ENCODE results near the gene A2ML1.

A2ML1 gene

GRCh38 chr12:8871068-8871467 lies 48.6 kb downstream of the A2ML1 start:
- no peaks in the 10 kb centered on the region for H3K79me2 ChIP-seq
- H3K36me3 ChIP-seq (ENCODE audit: control insufficient read depth, insufficient read depth, low read length), result no peaks in the 10 kb centered on the region
- TF ChIP-seq, protein P1, sequence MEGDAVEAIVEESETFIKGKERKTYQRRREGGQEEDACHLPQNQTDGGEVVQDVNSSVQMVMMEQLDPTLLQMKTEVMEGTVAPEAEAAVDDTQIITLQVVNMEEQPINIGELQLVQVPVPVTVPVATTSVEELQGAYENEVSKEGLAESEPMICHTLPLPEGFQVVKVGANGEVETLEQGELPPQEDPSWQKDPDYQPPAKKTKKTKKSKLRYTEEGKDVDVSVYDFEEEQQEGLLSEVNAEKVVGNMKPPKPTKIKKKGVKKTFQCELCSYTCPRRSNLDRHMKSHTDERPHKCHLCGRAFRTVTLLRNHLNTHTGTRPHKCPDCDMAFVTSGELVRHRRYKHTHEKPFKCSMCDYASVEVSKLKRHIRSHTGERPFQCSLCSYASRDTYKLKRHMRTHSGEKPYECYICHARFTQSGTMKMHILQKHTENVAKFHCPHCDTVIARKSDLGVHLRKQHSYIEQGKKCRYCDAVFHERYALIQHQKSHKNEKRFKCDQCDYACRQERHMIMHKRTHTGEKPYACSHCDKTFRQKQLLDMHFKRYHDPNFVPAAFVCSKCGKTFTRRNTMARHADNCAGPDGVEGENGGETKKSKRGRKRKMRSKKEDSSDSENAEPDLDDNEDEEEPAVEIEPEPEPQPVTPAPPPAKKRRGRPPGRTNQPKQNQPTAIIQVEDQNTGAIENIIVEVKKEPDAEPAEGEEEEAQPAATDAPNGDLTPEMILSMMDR (IDR thresholded peaks at IDR 0.05), result no peak
- no peaks in the 10 kb centered on the region for H3K9me3 ChIP-seq (ENCODE audit: control insufficient read depth, low read length)
- no peaks in the 10 kb centered on the region for H3K4me1 ChIP-seq
- H2AFZ ChIP-seq, result no peak overlapping the region
- no peak overlapping the region for H3K9ac ChIP-seq
- no peak overlapping the region for H3K4me3 ChIP-seq (ENCODE audit: low read depth, low read length)
- H3K27me3 ChIP-seq (ENCODE audit: control insufficient read depth, insufficient read depth, low read length), result no peaks in the 10 kb centered on the region
- no peak overlapping the region for H3K4me2 ChIP-seq (ENCODE audit: low read length)
- H3K27ac ChIP-seq, result no peak overlapping the region

- TF ChIP-seq, protein P1 (IDR thresholded peaks at IDR 0.05), result no peak
- no peaks in the 10 kb centered on the region for H3K9me3 ChIP-seq (ENCODE audit: control insufficient read depth, low read length)
- no peaks in the 10 kb centered on the region for H3K36me3 ChIP-seq (ENCODE audit: control insufficient read depth, insufficient read depth, low read length)
- no peak overlapping the region for H3K27ac ChIP-seq
- H3K4me3 ChIP-seq (ENCODE audit: low read depth, low read length), result no peak overlapping the region
- H3K4me1 ChIP-seq, result no peaks in the 10 kb centered on the region
- H3K9ac ChIP-seq, result no peak overlapping the region
- H3K4me2 ChIP-seq (ENCODE audit: low read length), result no peak overlapping the region
- H3K27me3 ChIP-seq (ENCODE audit: control insufficient read depth, insufficient read depth, low read length), result no peaks in the 10 kb centered on the region
- H2AFZ ChIP-seq, result no peak overlapping the region
- H3K79me2 ChIP-seq, result no peaks in the 10 kb centered on the region
Measured at GRCh38 chr12:8876887-8877286, 54.5 kb downstream of the A2ML1 start.

DNA sequence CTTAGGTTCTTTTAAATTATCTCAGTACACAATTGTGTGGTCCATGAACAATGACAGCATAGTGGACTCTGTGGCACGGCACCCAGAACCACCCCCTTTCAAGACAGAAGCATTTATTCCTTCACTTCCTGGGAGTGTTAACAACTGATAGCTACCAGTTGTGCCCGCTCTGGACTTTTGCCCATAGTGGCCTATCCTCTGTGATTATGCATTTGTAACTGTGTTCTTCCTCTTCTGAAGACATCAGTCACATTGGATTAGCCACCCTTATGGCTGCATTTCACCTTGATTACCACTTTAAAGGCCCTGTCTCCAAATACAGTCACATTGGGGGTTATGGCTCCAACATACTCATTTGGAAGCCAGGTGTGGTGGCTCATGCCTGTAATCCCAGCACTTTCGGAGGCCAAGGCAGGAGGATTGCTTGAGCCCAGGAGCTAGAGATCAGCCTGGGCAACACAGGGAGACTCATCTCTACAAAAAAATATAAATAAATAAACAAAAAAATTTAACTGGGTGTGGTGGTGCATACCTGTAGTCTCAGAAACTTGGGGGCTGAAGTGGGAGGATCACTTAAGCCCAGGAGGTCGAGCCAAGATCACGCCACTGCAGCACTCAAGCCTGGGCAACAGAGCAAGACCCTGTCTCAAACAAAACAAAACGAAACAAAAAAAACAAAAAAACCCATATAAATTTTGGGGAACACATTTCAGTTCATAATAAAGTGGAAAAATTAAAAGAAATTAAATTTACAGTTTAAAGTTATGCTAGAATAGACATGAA lies 64.3 kb downstream of the A2ML1 start:
- no peak overlapping the region for H3K4me3 ChIP-seq (ENCODE audit: low read depth, low read length)
- H3K9ac ChIP-seq, result no peak overlapping the region
- H3K4me1 ChIP-seq, result no peaks in the 10 kb centered on the region
- H3K9me3 ChIP-seq (ENCODE audit: control insufficient read depth, low read length), result no peaks in the 10 kb centered on the region
- H3K36me3 ChIP-seq (ENCODE audit: control insufficient read depth, insufficient read depth, low read length), result no peaks in the 10 kb centered on the region
- no peak overlapping the region for H3K27ac ChIP-seq
- no peak overlapping the region for H2AFZ ChIP-seq
- no peaks in the 10 kb centered on the region for H3K27me3 ChIP-seq (ENCODE audit: control insufficient read depth, insufficient read depth, low read length)
- H3K4me2 ChIP-seq (ENCODE audit: low read length), result no peak overlapping the region
- TF ChIP-seq, protein P1 (IDR thresholded peaks at IDR 0.05), result no peak
- H3K79me2 ChIP-seq, result no peaks in the 10 kb centered on the region

- Histone ChIP-seq H3K9ac (no peak overlapping the region), H3K79me2 (no peaks in the 10 kb centered on the region), H3K27me3 (ENCODE audit: control insufficient read depth, insufficient read depth, low read length) (no peaks in the 10 kb centered on the region), H2AFZ (no peak overlapping the region), H3K4me2 (ENCODE audit: low read length) (no peak overlapping the region), H3K27ac (no peak overlapping the region), H3K4me1 (no peaks in the 10 kb centered on the region), H3K4me3 (ENCODE audit: low read depth, low read length) (no peak overlapping the region), H3K36me3 (ENCODE audit: control insufficient read depth, insufficient read depth, low read length) (no peaks in the 10 kb centered on the region), H3K9me3 (ENCODE audit: control insufficient read depth, low read length) (no peaks in the 10 kb centered on the region)
- TF ChIP-seq, protein P1 (IDR thresholded peaks at IDR 0.05), result no peak
Measured at GRCh38 chr12:8887285-8887715, 64.9 kb downstream of the A2ML1 start.
